Measurements from ENCODE around the gene NCEH1. TPM values are rescaled to one million over a fixed set of nuclear protein-coding genes. Genes with fewer than 3 reads are reported as not detected.

Gene NCEH1
- polyA plus RNA-seq, 4 donors, result 3.5 to 4.8 (median 4.8) TPM

DNA sequence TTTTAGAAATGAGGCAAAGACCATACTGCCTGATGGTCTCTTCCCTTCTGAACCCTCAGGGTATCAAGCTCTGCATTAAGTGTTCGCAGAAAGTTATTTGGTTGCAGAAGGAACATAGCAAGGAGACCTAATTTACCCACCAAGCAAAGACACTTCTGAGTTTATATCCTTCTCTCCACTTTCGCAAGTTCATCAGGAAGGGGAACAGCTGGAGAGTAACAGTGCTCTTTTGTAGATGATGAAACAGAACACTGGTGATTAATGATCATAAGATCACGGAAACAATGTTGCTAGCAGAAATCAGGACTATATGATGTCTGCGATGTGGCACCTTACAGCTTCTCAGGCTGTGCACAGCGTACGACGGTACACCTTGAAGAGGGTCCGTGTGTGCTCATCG is 62.1 kb downstream of the NCEH1 start:
- no peak for DNase-seq (ENCODE audit: low read depth in 4 of 4, low spot score in 2 of 4)

DNA sequence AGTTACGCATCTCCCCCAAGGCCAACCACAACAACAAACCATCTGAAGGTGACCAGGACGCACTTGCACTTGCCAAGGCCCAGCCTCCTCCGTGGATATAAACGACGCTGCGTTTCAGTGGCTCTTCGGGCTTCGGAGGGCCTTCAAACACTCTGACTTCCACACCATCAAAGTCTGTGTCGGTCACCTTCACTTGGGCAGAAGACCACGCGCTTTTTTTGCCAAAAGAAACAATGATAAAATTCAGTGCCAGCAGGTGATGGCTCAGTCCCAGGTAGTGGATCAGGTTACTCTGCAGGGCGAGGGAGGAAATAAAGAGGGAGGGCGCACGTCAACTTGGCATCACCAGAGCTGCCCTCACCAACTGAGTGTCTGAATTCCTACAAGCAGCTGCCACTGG is 63.0 kb downstream of the NCEH1 start:
- DNase-seq (ENCODE audit: low read depth in 4 of 4, low spot score in 2 of 4), result no peak

DNA sequence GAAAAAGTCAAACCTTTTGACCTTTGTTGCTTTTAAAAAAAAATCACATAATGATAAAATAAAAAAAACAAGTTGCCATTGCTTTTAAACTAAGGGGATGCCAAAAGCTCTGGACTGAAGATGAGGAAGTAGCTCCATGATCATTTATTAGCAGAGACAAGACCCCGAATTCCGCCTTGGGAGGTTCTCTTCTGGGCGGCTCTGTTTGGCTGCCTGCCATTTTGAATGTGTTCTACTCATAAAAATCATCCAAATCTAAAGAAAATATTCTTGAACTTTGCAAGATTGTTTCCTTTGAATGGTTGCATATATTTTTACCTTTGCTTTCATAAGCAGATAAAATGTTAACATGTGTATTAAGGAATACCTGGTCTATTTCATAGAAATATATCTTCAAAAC is 63.8 kb downstream of the NCEH1 start:
- no peak for DNase-seq (ENCODE audit: low read depth in 4 of 4, low spot score in 2 of 4)

DNA sequence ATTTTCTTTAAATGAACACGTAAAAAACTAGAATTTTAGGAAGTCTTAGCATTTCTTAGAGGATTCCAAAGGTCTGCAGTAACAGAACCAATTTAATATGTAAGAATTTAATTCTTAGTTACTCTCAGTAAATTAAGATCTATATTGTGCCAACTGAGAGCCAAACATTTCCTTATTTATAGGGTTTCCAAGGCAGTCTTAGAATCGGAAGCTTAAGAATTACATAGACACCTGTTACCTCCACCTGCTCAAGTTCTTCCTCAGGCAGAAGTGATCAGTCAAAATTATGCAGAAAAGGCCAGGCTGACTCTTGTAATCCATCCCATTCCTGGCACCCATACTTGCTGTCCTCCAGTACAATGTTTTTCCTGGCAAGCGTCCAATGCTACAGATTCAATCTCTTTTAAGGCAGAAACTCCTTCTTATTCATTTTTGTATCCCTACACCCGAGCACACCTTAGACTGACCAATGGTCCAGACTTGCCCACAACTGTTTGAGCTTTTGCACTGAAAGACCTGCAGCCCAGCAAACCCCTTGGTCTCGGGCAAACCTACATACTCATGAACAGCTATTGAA is 64.3 kb downstream of the NCEH1 start:
- DNase-seq (ENCODE audit: low read depth in 4 of 4, low spot score in 2 of 4), result no peak

DNA sequence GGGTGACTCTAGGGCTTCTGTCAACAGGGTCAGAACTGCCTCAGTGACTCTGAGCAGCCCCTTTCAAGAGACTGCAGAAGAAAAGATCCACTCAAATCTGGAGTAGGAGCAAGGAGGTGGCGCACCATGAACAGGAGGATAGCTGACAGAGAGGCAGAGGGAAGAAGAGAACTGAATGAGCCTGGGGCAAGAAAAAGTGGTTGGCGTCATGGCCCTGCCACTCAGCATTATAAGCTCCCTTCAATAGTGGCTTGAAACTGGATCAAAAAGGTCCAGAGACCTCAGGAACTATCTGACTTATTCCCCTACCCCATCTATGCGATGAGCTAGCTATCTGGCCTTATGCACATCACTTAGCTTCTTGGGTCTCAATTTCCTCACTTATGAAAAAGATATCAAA is 66.6 kb downstream of the NCEH1 start:
- no peak for DNase-seq (ENCODE audit: low read depth in 4 of 4, low spot score in 2 of 4)

DNA sequence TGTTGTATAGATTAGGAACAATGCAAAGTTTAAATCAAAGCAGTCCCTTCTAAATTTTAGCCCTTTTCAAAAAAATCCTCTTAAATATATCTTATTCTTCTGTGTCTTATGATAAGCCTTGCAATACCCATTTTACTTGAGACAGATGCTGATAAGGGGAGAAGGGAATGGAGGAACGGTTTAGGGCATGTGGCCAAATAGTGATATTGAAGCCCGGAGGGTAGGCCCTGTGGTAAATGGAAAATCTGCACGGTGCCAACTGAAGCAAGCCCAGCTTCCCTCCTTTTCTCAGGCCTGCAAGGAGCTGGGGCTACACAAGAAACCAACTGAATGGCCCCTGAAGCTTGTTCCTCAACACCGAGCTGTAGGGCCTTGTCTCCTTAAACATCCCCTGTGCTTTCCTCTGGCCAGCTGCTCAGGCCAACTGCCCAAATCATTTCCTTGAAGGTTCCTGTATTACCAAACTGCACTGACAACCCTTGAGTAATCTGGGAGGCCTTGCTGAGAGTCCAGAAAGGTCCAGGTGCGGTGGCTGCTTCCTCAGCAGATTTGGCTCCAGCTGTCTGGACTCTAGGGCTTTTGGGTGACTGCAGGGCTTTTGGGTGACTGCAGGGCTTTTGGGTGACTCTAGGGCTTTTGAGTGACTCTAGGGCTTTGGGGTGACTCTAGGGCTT is 67.2 kb downstream of the NCEH1 start:
- no peak for DNase-seq (ENCODE audit: low read depth in 4 of 4, low spot score in 2 of 4)

DNA sequence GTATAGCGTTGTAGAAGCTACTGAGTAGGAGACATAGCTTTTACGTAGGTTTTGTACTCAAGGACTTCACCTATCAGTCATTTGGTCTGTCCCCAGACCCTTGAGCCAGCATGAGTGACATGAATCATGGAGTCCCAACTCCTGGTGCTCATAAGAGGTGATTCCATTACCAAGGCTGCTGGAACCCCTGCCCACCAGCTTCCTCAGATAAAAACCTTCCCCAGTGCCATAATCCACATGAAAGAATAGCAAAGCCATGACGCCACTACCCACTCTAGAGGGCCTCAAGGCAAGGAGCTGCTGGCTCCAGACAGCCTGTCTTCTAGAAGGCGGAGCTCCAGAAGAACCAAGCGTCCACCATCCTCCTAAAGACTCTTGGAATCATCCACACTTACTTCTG is 69.6 kb downstream of the NCEH1 start:
- DNase-seq (ENCODE audit: low read depth in 4 of 4, low spot score in 2 of 4), result no peak

DNA sequence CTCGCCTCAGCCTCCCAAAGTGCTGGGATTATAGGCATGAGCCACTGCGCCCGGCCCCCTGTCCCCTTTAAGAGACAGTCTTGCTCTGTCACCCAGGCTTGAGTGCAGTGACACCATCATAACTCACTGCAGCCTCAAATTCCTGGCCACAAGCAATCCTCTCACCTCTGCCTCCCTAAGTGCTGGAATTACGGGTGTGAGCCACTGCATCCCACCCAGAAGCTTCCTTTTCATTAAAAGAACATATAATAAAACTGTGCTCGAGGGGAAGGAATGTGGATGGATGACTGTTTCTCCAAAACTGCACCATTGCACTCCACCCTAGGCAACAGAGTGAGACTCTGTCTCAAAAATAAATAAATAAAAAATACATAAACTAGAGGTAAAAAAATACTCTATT is 70.1 kb downstream of the NCEH1 start:
- DNase-seq (ENCODE audit: low read depth in 4 of 4, low spot score in 2 of 4), result no peak

DNA sequence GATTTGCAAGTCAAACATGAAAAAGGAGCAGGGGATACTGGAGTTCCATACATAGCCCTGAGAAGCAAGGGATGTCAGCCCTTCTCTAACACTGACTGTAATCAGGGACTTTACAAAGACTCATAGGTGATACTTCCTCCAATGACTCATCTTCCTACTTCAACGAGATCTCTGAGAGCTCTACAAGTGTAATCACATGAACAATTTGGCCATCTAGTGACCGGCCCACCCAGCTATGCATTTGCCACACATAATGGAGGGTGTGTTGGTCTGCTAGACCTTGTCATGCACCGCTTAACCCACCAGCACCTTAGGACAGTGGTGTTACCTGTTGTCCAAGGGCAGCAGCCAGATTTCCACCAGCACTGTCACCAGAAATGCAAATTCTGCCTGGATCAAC is 75.3 kb downstream of the NCEH1 start:
- no peak for DNase-seq (ENCODE audit: low read depth in 4 of 4, low spot score in 2 of 4)

DNA sequence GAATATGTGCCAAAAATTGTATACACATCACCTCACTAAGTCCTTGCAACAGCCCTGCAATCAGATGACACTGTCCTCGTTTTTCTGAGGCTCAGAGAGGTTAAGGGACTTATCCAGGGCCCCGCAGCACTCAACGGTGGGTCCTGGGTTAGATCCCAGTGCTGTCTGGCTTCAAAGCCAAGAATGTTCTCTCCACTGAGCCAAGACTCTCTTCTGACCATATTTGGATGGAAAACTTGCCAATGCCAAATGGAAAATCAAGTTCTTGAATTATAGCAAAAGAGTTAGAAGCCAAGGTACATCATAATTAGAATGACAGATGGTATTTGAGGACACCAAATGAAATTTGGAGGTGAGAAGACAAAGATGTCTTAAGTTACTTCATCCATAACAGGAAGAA is 75.9 kb downstream of the NCEH1 start:
- no peak for DNase-seq (ENCODE audit: low read depth in 4 of 4, low spot score in 2 of 4)

DNA sequence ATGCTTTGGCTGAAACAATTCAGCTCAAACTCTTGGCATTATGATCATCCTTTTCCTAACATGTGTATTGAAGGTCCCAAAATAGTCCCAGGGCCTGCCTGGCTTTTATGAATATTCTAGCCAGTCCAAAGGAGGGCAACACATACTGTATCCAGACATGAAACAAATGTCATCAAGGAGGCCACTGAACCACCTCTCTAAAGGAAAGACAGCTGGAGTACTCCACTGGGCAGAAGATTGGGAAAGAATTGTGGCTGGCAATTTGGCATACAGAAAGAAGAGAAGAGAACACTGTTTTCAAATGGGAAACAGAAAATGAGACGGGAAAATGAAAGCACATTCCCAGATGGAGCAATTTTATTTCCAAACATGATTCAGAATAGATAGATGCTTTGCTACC is 80.6 kb downstream of the NCEH1 start:
- DNase-seq (ENCODE audit: low read depth in 4 of 4, low spot score in 2 of 4), result no peak

DNA sequence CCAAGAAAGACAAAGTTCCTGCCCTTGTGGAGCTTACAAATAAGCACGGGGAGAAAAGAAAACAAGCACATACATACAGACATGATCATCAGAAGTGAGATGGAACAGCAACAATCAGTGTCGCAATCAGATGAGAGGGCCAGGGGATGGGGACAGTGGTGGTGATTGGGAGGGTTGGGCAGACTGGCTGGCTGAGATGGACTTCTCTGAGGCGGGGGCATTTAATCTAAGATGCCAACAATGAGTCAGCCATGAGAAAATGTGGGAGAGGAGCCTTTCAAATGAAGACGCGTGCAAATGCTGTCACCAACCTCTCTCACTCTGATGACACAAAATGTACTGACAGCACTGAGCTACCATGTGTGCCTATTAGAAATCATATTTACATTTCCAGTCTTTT is 81.4 kb downstream of the NCEH1 start:
- no peak for DNase-seq (ENCODE audit: low read depth in 4 of 4, low spot score in 2 of 4)

DNA sequence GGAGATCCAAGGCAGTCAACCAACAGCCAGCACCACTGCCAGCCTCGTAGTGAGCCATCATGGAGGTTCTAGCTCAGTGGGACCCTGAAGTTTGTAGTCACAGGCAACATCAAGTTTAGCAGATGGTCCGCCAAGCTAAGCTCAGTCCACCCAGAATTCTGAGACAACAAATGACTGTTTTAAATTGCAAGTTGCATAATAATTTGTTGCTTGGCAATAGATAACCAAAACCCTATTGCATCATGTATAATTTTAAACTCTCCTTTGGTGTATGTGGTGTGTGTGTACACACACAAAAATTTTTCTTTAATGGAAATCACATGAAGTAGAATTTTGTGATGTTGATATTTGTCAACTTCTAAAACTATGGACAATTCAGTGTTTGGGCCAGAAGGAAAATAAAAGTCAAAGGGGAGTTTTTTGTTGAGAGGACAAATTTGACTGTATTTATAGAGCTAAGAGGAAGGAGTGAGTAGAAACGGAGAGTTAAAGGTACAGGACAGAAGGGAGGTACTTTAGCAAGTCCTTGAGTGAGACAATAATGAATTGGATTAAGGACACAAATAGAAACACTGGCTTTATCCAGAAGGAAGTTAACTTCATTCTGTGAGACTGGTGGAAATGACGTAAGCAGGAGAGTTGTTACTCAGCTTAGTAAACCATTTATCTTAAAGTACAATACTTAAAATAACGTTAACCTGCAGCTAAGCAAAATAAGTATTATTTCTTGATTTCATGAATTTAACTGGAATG is 83.6 kb downstream of the NCEH1 start:
- DNase-seq (ENCODE audit: low read depth in 4 of 4, low spot score in 2 of 4), result no peak

DNA sequence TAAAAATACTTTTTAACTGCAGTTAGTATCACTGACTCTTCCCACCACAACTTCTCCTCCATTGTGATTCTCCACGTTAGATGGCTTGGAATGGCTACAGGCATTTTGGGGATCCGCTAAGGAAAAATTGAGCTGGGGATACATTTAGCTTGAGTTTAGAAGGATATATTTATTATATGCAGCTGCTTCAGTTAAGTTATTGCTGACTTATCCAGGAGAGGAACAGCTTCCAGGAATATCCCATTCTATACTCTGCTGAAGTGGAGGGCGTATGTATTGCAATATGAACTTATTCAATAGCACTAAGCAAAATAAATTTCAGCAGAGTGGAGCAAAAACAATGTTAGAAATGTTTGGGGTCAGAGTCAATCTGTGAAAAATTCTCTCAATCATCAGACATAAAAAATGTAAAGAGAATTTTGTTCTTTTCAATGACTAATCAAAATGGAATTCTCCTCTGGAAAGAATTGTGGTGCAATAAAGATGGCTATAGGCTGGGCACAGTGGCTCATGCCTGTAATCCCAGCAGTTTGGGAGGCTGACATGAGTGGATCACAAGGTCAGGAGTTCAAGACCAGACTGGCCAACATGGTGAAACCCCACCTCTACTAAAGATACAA is 84.7 kb downstream of the NCEH1 start:
- no peak for DNase-seq (ENCODE audit: low read depth in 4 of 4, low spot score in 2 of 4)

DNA sequence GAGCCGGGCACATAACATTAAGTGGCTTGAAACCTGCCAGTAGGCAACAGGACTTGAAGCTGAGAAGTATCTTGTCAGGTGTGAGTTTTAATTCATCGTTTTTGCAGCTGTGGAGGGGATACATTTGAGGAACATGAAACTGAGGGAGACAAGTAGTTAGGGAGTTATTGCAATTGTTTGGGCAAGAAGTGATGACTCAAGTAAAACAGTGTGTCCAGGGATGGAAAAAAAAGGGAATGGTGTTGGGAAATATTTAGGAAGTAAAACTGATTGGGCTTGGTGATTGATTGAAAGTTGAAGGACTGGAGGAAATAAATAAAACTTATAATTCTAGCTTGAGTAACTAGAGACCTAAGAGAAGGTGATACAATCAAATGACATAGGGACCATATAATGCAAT is 85.5 kb downstream of the NCEH1 start:
- DNase-seq (ENCODE audit: low read depth in 4 of 4, low spot score in 2 of 4), result no peak

DNA sequence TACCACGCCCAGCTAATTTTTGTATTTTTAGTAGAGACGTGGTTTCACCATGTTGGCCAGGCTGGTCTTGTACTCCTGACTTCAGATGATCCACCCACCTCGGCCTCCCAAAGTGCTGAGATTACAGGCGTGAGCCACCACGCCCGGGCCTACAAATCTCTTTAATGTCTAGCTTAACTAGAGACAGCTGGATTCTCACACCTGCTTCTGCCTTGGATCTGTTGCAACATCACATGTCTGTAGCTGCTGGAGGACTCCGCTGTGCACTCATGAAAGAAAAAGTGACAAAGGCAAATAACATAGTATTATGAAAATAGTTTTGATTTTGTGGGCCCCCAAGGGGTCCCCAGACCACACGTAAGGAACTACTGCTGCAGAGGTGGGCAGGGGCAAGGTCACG is 85.9 kb downstream of the NCEH1 start:
- DNase-seq (ENCODE audit: low read depth in 4 of 4, low spot score in 2 of 4), result no peak

DNA sequence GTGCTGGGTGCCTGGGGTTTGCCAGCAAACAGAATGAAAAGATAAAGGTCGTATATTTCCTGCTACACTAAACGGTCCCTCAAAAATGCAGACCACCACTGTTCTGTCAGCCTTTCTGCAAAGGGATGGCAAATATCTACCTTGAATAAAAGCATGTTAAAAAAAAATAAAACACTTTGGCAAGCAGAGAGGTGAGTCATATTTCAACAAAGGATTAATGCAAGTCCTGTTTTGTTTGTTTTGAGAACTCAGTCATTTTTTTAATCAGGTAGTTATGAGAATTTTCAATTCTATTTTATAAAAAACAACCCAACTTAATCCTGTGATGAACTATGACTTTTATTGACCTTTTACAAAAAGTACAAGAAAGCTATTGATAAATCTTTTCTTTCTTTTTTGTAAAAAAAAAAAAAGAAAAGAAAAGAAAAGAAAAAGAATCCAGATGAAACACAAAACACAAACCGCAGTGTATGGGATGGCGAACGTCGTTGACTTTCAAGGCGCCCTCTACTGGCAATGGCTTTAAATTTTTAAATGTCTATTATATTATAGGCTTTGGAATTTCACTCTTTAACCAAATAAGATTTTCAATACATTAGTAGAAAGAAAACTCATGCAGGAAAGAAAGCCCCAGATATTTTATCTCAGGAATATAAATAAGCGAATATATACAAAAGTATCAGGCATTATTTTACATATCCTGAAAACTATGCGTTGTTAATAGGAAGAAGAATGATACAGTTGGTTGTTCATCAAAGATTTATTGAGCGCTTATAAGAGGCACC is 87.8 kb downstream of the NCEH1 start:
- no peak for DNase-seq (ENCODE audit: low read depth in 4 of 4, low spot score in 2 of 4)

DNA sequence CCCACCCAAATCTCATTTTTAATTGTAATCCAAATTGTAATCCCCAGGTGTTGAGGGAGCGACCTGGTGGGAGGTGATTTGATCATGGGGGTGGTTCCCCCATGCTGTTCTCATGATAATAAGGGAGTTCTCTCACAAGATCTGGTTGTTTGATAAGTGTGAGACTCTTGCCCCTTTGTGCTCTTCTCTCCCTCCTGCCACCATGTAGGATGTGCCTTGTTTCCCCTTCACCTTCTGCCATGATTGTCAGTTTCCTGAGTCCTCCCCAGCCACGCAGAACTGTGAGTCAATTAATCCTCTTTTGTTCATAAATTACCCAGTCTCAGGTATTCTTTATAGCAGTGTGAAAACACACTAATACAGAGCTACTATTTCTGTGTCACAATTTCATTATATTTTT is 88.7 kb downstream of the NCEH1 start:
- DNase-seq (ENCODE audit: low read depth in 4 of 4, low spot score in 2 of 4), result no peak

DNA sequence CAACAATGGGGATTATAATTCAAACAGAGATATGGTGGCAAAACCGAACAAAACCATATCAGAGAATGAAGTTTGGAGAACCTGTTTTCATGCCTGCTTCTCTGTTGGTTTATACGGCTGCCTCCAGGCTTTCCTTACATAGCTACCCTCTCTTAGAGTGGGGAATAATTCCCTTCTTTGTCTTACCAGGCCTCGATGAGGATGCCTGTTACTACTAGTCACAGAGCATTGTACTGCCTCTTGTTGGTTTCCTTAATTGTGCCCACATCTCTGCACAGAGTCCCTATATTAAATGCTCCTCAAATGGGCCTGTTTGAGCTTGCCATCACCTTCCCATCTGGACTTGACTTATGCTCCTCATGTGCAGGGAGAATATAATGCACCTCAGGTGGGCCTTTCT is 92.9 kb downstream of the NCEH1 start:
- DNase-seq (ENCODE audit: low read depth in 4 of 4, low spot score in 2 of 4), result no peak

DNA sequence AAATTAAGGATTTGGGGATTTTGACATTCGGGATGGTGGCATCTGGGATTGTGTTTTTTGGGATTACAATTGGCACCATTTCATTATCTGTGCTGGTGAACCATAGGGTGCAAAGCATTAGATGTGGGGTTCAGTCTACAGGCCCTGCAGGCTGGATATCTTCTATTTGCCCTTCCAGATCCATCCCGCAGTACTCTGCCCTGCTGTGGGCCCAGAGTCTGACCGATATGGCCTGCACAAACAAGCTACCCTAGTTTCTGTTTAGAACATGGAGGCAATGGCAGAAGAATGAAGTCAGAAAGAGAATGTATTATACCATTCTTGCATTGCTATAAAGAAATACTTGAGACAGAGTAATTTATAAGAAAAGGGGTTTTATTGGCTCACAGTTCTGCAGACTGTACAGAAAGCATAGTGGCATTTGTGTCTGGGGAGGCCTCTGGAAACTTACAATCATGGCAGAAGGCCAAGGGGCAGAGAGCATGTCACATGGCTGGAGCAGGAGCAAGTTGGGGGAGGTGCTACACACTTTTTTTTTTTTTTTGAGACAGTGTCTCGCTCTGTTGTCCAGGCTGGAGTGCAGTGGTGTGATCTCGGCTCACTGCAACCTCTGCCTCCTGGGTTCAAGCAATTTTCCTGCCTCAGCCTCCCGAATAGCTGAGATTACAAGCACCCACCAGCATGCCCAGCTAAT is 93.7 kb downstream of the NCEH1 start:
- no peak for DNase-seq (ENCODE audit: low read depth in 4 of 4, low spot score in 2 of 4)

Measured in left renal cortex interstitium (tissue), 4 donors.